Naive B cell (primary cell): Measurements from ENCODE around the gene CREB3L2. TPM values are rescaled to one million over a fixed set of nuclear protein-coding genes. Genes with fewer than 3 reads are reported as not detected.

Experiments used
- ATAC-seq, 2 donors: fragments of 150-1000 bp; cut with Tn5 transposase; 2 replicates each; pipeline ENCODE4 v1.10.0; 2021; ENCODE audit warnings: low read depth in 2 of 2, mild to moderate bottlenecking in 2 of 2, moderate library complexity in 2 of 2
- DNase-seq: peaks from one replicate; pipeline ENCODE4 v3.0.0; 2022
- H3K27ac Mint-ChIP-seq, 6 donors: one replicate each; pipeline ENCODE4 v1.8.0; 2020 to 2022; ENCODE audit warnings: mild to moderate bottlenecking in 6 of 6, mixed read lengths in 6 of 6, moderate library complexity in 5 of 6, inconsistent platforms in 2 of 6
- H3K27me3 Mint-ChIP-seq, 3 donors: one replicate each; pipeline ENCODE4 v1.8.0; 2021 to 2022; ENCODE audit warnings: mixed read lengths in 3 of 3, mild to moderate bottlenecking in 1 of 3
- H3K36me3 Mint-ChIP-seq, 2 donors: one replicate each; pipeline ENCODE4 v1.8.0; 2020 to 2022; ENCODE audit warnings: mixed read lengths in 2 of 2, inconsistent platforms in 1 of 2, mild to moderate bottlenecking in 1 of 2
- H3K4me1 Mint-ChIP-seq, 3 donors: one replicate each; pipeline ENCODE4 v1.8.0; 2020 to 2022; ENCODE audit warnings: mixed read lengths in 3 of 3, inconsistent platforms in 1 of 3, mild to moderate bottlenecking in 1 of 3, moderate library complexity in 1 of 3
- H3K4me3 Mint-ChIP-seq, 8 donors: one replicate each; pipeline ENCODE4 v1.8.0; 2020 to 2022; ENCODE audit warnings: mild to moderate bottlenecking in 8 of 8, mixed read lengths in 8 of 8, moderate library complexity in 8 of 8, inconsistent platforms in 2 of 8
- H3K9me3 Mint-ChIP-seq, 7 donors: one replicate each; pipeline ENCODE4 v1.8.0; 2020 to 2022; ENCODE audit warnings: mixed read lengths in 7 of 7, mild to moderate bottlenecking in 5 of 7, inconsistent platforms in 2 of 7, moderate library complexity in 1 of 7
- polyA plus RNA-seq, 6 donors: library from polyadenylated mRNA; unstranded; fragments of 300-500 nt; fragmentation: Illumina TruSeq; gene quantifications; one replicate each; pipeline ENCODE4 v1.2.3, GENCODE V29; 2021; ENCODE audit warnings: low read depth in 6 of 6

Gene CREB3L2
- polyA plus RNA-seq, 6 donors from 2014 or later = 8.0 to 26.6 (median 19.5) TPM

DNA sequence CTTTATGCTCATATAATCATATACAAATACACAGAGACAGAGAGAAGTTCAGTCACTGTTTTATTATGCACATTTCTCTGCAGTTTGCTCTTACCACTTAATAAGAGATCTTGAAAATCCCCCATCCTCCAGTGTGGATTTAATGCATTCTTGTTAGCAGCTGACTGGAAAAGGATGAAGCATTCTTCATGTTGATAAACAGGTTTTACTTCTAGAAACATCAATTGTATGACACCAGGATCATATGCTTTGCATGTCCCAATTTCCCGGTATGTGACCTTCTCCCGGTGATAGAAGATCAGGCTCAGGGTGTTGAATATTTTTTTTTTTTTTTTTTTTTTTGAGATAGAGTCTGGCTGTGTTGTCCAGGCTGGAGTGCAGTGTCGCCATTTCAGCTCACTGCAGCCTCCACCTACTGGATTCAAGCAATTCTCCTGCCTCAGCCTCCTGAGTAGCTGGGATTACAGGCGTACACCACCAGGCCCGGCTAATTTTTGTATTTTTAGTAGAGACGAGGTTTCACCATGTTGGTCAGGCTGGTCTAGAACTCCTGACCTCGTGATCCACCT lies 6.2 kb upstream of the CREB3L2 start:
- ATAC-seq = no peak
- H3K27me3 Mint-ChIP-seq = no peaks in the 10 kb centered on the region
- H3K9me3 Mint-ChIP-seq = no peaks in the 10 kb centered on the region
- H3K36me3 Mint-ChIP-seq = no peaks in the 10 kb centered on the region
- peaks cover 13 to 17% (median 14%) of the 10 kb centered on the region in 3 donors for H3K4me1 Mint-ChIP-seq
- H3K4me3 Mint-ChIP-seq = no peak overlapping the region
- DNase-seq = no peak
- no peak overlapping the region for H3K27ac Mint-ChIP-seq

DNA sequence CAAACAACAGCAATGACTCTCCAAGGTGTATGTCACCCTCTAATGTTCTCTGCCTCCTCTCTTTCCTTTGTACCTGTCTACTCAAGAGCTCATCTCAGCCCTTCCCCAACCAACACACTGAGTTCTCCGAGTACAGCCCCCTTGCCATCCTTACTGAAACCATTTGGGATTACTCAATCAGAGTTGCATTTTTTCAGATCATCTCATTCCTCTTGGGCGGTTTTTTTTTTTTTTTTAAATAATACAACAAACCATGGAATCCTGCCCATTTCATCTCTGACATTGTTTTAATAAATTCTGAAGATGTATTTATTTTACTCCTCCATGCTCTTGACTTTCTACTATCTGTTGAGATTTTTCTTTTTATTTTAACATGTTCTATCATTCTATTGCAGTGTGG lies 4.2 kb upstream of the CREB3L2 start:
- no peaks in the 10 kb centered on the region for H3K27me3 Mint-ChIP-seq
- no peak for ATAC-seq
- peaks cover 22 to 32% (median 23%) of the 10 kb centered on the region in 3 donors for H3K4me1 Mint-ChIP-seq
- H3K27ac Mint-ChIP-seq = peak overlapping the region in 1 of 6 donors; percentile 57
- no peak overlapping the region for H3K4me3 Mint-ChIP-seq
- DNase-seq = no peak
- H3K9me3 Mint-ChIP-seq = no peaks in the 10 kb centered on the region
- H3K36me3 Mint-ChIP-seq = no peaks in the 10 kb centered on the region

GRCh38 chr7:138004936-138005335 lies 3.0 kb upstream of the CREB3L2 start:
- no peaks in the 10 kb centered on the region for H3K36me3 Mint-ChIP-seq
- H3K27me3 Mint-ChIP-seq = no peaks in the 10 kb centered on the region
- peak overlapping the region in 1 of 6 donors; percentile 35 for H3K27ac Mint-ChIP-seq
- H3K9me3 Mint-ChIP-seq = no peaks in the 10 kb centered on the region
- H3K4me1 Mint-ChIP-seq = peaks cover 29 to 43% (median 33%) of the 10 kb centered on the region in 3 donors
- H3K4me3 Mint-ChIP-seq = no peak overlapping the region
- DNase-seq (no peak), ATAC-seq (no peak)

- ATAC-seq = no peak
- H3K27ac Mint-ChIP-seq = no peak overlapping the region
These were observed 2.2 kb upstream of the CREB3L2 start for GRCh38 chr7:138004046-138004445.

DNA sequence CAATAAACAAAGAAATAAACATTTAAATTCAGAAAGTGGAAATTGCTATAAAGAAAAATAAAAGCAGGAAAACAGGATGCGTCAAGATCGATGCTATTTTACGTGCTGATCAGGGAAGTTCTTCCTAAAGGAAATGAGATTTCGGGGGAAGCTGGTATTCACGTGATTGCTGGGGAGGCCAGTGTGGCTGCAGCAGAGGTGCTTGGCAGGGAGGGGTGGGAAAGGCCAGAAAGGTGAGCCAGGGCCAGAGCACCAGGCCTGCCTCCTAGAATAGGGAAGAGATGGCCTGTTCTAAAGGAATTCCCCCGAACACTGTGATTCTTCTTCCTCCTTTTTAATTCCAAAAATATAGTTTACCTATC lies 923 bp upstream of the CREB3L2 start:
- Mint-ChIP-seq H3K36me3 (peaks cover 0 to 8% of the 10 kb centered on the region in 2 donors), H3K27ac (peak overlapping the region in 5 of 6 donors; percentile 36 to 98 (median 96))

More at GRCh38 chr7:138004046-138004445, 2.2 kb upstream of the CREB3L2 start:
- no peaks in the 10 kb centered on the region for H3K9me3 Mint-ChIP-seq
- DNase-seq = no peak
- H3K36me3 Mint-ChIP-seq = peaks cover 0 to 3% of the 10 kb centered on the region in 2 donors
- peaks cover 33 to 48% (median 39%) of the 10 kb centered on the region in 3 donors for H3K4me1 Mint-ChIP-seq
- no peaks in the 10 kb centered on the region for H3K27me3 Mint-ChIP-seq
- peak overlapping the region in 2 of 8 donors; percentile 5 for H3K4me3 Mint-ChIP-seq

DNA sequence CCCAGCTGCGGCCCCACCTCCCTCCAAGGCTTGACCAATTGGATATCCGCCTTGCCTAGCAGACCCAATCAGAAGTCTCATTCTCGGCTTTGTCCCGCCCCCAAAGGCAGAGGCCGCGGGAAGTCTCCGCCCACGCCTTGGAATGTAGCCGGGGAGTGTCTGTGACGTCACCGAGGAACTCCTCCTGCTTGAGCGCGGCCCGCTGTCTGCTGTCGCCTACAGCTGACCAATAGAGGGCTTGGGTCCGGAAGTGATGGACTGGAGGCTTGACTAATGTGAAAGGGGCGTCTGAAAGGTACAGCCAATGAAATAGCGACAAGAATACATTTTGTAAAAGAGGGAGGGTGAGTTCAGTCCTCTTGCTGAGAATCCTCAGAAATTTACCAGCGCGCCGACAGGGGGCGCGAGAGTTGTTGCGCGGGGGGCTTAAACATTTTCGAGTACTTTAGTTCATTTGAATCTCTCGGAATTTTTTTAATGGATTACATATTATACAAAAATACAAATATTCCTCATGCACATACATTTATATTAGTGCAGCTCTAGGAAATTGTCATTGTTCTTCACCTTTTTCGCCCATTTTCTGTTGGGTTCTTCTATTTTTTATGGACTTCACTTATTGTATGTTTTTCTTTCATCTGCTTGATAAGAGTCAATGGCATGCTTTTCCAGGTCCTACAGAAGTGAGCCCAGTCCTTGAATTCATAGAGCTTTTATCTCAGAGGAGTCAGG lies 376 bp upstream of the CREB3L2 start:
- H3K9me3 Mint-ChIP-seq = no peaks in the 10 kb centered on the region
- H3K4me1 Mint-ChIP-seq = peaks cover 30 to 52% (median 40%) of the 10 kb centered on the region in 3 donors
- peak; percentile 90 to 92 for ATAC-seq
- peak; percentile 98 for DNase-seq
- H3K36me3 Mint-ChIP-seq = peaks cover 0 to 8% of the 10 kb centered on the region in 2 donors
- H3K27me3 Mint-ChIP-seq = no peaks in the 10 kb centered on the region
- H3K4me3 Mint-ChIP-seq = peak overlapping the region; percentile 87 to 100 (median 96)
- peak overlapping the region; percentile 45 to 98 (median 94) for H3K27ac Mint-ChIP-seq

More for the DNA sequence above, 923 bp upstream of the CREB3L2 start:
- DNase-seq (no peak), ATAC-seq (no peak)
- no peaks in the 10 kb centered on the region for H3K9me3 Mint-ChIP-seq
- peaks cover 30 to 50% (median 40%) of the 10 kb centered on the region in 3 donors for H3K4me1 Mint-ChIP-seq
- peak overlapping the region in 7 of 8 donors; percentile 18 to 97 (median 91) for H3K4me3 Mint-ChIP-seq
- no peaks in the 10 kb centered on the region for H3K27me3 Mint-ChIP-seq

- Mint-ChIP-seq H3K27ac (peak overlapping the region; percentile 44 to 82 (median 46)), H3K27me3 (no peaks in the 10 kb centered on the region), H3K36me3 (peaks cover 0 to 12% of the 10 kb centered on the region in 2 donors), H3K9me3 (no peaks in the 10 kb centered on the region), H3K4me1 (peaks cover 44 to 71% (median 59%) of the 10 kb centered on the region in 3 donors), H3K4me3 (peak overlapping the region; percentile 87 to 100 (median 96))
- ATAC-seq (no peak), DNase-seq (no peak)
These were observed 1.7 kb downstream of the CREB3L2 start for GRCh38 chr7:138000081-138000701.

GRCh38 chr7:137999496-138000080 lies 2.3 kb downstream of the CREB3L2 start:
- Mint-ChIP-seq H3K27ac (peak overlapping the region in 5 of 6 donors; percentile 4 to 49 (median 44)), H3K4me3 (peak overlapping the region; percentile 87 to 100 (median 96)), H3K36me3 (peaks cover 0 to 12% of the 10 kb centered on the region in 2 donors), H3K27me3 (no peaks in the 10 kb centered on the region), H3K4me1 (peaks cover 44 to 71% (median 59%) of the 10 kb centered on the region in 3 donors), H3K9me3 (no peaks in the 10 kb centered on the region)
- ATAC-seq (no peak), DNase-seq (no peak)

DNA sequence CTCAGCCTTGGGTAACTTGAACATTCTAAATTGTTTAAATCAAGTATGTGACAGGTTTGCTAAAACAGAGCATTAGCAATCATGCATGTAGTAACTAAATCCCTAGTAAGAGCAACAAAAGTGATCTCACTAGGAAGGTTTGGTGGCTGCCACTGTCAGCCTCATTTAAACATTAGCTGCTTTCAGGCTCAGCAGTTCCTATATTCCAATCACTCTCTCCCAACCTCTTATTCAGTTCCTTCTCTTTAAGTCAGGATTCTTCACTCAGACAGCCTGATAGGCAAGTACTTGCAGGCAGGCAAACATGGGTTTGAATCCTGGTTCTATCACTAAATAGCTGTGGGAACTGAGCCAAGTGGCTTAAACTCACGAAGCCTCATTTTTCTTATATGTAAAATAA lies 3.6 kb downstream of the CREB3L2 start:
- H3K4me1 Mint-ChIP-seq = peaks cover 47 to 79% (median 69%) of the 10 kb centered on the region in 3 donors

DNA sequence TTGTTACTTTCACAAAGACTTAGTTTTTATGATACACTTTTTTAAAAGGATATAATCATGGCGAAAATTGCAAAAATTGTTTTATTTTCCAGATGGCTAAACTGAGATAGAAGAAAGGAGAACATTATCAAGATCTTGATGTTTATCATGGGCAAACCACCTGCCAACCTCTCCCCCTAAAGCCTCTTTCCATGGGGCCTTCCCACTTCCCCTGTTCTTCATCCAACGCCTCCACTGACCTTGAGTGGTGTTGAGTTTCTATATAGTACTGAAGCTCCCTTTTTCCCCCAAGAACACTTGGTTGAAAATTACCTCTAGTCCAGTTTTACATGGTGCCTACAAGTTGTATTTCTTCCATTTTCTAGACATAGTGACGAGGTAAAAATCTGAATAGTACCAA lies 5.0 kb downstream of the CREB3L2 start:
- Mint-ChIP-seq H3K4me3 (peak overlapping the region in 7 of 8 donors; percentile 30 to 72 (median 61)), H3K27ac (peak overlapping the region in 3 of 6 donors; percentile 11 to 72 (median 68))

More for the DNA sequence above, 3.6 kb downstream of the CREB3L2 start:
- H3K36me3 Mint-ChIP-seq = peaks cover 0 to 12% of the 10 kb centered on the region in 2 donors
- no peaks in the 10 kb centered on the region for H3K27me3 Mint-ChIP-seq
- H3K27ac Mint-ChIP-seq = no peak overlapping the region
- ATAC-seq = no peak
- DNase-seq = no peak
- peak overlapping the region in 1 of 8 donors; percentile 87 for H3K4me3 Mint-ChIP-seq
- no peaks in the 10 kb centered on the region for H3K9me3 Mint-ChIP-seq

DNA sequence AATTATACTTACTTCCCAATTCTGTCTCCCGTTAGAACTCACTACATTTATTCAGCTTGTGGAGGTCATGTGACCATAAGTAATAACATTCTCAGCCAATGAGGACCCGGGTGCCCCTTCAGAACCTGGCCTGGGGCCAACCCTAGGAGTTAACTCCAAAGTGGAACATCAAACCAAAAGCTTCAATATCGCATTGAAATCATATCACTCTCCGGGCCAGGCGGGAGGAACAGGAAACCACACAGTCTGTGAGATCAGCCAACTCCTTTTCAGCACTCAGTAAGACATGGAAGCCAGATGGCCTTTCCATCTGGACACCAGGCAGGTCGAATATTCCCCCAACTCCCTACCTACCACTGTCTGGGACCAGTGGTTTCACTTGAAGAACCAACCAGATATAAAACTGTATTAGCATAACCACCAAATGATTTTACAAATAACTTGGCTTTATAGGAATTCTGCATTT lies 5.5 kb downstream of the CREB3L2 start:
- peaks cover 53 to 83% (median 75%) of the 10 kb centered on the region in 3 donors for H3K4me1 Mint-ChIP-seq
- no peak for DNase-seq
- ATAC-seq = peak; percentile 13 to 14
- peak overlapping the region in 4 of 6 donors; percentile 2 to 72 (median 50) for H3K27ac Mint-ChIP-seq
- peaks cover 0 to 20% of the 10 kb centered on the region in 2 donors for H3K36me3 Mint-ChIP-seq
- H3K27me3 Mint-ChIP-seq = no peaks in the 10 kb centered on the region
- H3K4me3 Mint-ChIP-seq = peak overlapping the region in 7 of 8 donors; percentile 30 to 70 (median 50)
- no peaks in the 10 kb centered on the region for H3K9me3 Mint-ChIP-seq

More for the DNA sequence above, 5.0 kb downstream of the CREB3L2 start:
- no peak for ATAC-seq
- H3K36me3 Mint-ChIP-seq = peaks cover 0 to 20% of the 10 kb centered on the region in 2 donors
- peaks cover 53 to 84% (median 74%) of the 10 kb centered on the region in 3 donors for H3K4me1 Mint-ChIP-seq
- no peaks in the 10 kb centered on the region for H3K9me3 Mint-ChIP-seq
- DNase-seq = no peak
- H3K27me3 Mint-ChIP-seq = no peaks in the 10 kb centered on the region

DNA sequence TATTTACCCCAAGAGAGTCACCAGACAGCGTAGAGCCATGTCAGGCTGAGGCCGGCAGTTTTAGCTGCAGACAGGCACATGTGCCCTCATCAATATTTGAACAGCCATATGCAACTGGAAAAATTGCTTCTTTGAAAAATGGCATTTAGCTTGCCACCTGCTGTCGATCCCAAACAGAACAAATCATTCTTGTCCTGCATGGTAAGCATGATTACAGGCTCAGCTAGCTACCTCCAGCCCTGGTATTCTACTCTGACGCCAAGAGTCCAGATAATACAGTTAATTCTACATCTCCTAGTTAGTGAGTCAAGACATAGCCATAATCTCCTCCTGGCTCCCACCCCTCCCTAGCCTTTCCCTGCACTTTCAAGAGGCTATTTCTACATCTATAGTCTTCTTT lies 7.7 kb downstream of the CREB3L2 start:
- DNase-seq (no peak), ATAC-seq (no peak)
- Mint-ChIP-seq H3K27ac (peak overlapping the region in 3 of 6 donors; percentile 49 to 85 (median 76)), H3K9me3 (no peaks in the 10 kb centered on the region), H3K36me3 (peaks cover 0 to 18% of the 10 kb centered on the region in 2 donors), H3K27me3 (no peaks in the 10 kb centered on the region), H3K4me3 (peak overlapping the region in 1 of 8 donors; percentile 12), H3K4me1 (peaks cover 40 to 61% (median 55%) of the 10 kb centered on the region in 3 donors)

DNA sequence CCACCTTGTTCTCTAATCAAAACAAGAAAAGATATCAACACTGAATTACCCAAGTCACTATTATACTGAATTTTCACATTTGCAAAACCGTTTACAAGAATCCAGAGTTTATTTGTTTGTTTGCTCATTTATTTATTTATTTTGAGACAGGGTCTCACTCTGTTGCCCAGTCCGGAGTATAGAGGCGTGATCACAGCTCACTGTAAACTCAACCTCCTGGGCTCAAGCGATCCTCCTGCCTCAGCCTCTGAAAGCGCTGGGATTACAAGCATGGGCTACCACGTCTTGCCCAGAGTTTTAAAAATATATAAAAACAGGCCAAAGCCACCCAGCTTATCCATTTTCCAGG lies 8.5 kb downstream of the CREB3L2 start:
- Mint-ChIP-seq H3K9me3 (no peaks in the 10 kb centered on the region), H3K27ac (peak overlapping the region; percentile 7 to 90 (median 62)), H3K4me1 (peaks cover 35 to 52% (median 46%) of the 10 kb centered on the region in 3 donors), H3K36me3 (peaks cover 0 to 12% of the 10 kb centered on the region in 2 donors), H3K4me3 (peak overlapping the region in 2 of 8 donors; percentile 45 to 64), H3K27me3 (no peaks in the 10 kb centered on the region)
- ATAC-seq (no peak), DNase-seq (no peak)
